NCI-H2196 (cell line): ENCODE measurements around the gene MARCOL.

Experiments
- DNase-seq: peaks from one replicate; lab custom pipeline; 2025; ENCODE audit not compliant: unreplicated experiment; lab: John Stamatoyannopoulos, UW

Gene MARCOL, protein sequence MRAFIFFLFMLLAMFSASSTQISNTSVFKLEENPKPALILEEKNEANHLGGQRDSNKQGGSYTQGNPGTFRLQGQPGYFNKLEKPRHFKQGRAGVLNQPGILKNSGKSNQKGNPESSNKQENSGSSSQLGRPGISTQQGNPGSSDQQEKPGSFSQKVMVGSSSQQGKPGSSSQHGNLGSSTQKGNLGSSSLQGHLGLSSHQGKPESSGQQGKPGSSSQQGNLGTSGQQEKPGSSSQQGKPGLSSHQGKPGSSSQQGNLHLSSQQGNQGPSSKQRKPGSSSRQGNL

DNA sequence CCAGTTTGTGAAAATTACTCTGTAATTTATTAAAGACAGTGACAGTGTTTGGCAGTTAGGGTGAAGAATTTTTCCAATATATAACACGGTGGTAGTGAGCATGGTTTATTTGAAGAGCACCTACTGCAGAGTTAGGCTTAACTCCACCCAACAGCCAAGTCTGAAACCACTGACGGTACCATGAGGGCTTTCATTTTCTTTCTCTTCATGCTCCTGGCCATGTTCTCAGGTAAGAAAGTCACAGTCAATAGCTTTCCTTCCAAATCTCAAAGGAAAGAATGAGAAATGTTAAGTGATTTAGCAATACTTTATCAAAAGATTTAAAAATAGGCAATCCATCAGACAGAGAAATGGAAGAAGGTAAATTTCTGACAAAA, at the start of gene MARCOL:
MARCOL (plus strand) TSS at position 108 of the 377 bp plus-strand sequence; CDS start at position 181, 73 bp downstream.
- no peak for DNase-seq

DNA sequence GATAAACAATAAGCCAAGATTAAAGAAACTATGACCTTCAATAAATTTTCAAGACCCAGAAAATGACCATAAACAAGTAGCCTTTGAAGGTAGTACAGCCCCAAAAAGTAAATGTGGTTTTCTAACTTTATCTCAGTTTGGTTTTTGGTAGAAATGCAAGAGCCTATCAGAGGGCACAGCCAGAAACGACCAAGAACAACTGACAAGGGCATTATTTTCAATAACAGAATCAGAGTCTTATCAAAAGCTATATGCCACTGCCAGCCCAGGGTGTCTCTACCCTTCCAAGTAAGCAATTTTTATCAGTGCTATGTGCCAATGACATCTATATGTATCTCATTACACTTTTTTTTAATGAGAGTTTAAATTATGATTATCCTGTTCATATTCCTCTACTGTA, 47.3 kb upstream of the MARCOL start:
- DNase-seq: no peak

DNA sequence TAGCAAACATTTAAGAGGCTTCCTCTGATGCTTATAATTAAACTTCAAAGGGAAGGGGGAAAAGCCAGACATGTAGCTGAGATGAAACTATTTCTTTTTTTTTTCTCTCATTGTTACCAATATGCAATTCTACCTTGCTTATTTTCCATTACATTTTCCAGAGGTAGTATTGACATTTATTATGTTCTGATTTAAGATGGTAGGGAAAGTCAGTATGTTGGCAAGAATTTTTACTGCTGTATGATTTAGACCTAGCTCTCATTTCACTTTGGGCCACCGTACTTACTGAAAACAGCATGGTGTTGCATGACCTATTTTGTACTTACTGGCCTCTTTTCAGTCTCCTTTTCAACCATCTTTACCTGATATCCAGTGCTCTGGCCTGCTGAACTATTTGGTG, 45.1 kb upstream of the MARCOL start:
- no peak for DNase-seq

DNA sequence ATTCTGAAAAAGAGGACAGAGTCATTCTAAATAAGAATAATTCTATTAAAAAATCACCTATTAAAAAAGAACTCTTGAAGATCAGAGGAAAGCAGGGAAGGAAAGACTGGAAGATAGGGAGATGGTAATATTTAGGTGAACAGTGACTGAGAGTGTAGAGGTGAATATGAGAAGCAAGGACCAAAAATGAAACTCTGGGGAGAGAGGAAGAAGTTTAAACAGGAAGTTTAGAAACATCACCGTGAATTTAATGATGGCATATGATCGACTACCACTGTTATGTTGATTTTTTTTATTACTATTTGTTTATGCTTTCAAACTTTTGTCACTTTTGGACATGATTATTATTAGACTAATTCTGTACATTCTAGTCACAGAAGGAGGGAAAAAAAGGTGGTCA, 37.2 kb upstream of the MARCOL start:
- DNase-seq: no peak

DNA sequence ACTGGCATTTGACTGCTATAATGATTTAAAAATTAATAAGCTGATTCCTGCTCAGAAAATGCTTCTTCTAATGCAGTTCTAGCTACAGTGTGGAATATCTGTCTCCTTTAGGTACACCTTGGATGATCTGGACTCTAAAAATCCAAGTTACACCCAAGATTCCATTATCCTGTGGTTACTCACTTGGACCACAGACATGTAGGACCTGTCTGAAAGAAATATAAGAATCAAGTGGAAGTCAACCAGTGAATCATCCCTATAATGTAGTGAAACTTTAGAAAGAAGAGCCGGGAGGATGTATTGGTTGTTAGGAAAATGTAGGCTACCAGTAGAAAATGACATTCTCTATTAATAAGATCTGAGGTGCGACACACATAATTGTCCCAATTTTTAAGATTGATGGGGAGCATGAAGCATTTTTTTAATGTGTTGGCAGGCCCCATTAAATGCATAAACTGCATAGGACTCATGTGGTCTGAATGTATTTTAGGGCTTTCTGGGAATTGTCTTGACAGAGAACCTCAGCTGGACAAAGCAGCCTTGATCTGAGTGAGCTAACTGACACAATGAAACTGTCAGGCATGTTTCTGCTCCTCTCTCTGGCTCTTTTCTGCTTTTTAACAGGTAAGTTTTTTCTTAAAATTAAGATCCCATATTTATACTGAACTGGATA, 35.7 kb upstream of the MARCOL start, which contains the start of gene SPINK6:
SPINK6 (plus strand) TSS at position 512 of the 673 bp plus-strand sequence; CDS start at position 567, 55 bp downstream.
- DNase-seq: no peak

DNA sequence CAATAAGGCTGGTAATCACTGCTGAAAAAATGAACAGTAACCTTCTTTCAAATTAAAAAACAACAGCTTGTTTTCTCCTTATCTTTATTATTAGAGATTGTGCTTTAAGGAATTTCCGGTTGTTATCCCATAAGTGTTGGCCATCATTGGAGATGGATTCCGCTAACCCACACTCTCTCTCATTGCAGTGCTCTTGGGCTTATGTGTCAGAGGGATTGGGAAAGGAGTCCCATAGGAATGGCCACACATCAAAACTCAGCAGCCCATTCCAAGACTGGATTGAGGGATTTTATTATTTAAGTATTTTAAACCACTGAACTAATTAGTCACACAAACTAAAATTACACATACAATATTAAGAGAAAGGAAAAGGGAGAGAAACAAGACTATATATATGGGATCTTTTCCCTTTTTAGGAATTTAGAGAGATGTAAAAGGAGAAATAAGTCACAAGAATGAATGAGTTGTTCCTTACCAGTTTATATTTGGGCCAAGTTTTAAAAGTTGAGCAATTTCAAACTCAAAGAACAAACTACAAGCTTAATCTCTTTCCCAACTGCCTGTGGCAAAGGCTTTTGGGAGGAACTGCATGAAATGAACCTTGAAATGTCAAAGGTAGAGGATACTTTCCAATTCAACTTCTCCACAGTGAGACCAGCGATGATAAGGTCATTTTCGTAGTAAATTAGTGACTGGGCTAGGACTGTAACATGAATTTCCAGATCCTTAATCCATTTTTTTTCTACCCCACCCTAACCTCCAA, 33.1 kb upstream of the MARCOL start:
- no peak for DNase-seq

DNA sequence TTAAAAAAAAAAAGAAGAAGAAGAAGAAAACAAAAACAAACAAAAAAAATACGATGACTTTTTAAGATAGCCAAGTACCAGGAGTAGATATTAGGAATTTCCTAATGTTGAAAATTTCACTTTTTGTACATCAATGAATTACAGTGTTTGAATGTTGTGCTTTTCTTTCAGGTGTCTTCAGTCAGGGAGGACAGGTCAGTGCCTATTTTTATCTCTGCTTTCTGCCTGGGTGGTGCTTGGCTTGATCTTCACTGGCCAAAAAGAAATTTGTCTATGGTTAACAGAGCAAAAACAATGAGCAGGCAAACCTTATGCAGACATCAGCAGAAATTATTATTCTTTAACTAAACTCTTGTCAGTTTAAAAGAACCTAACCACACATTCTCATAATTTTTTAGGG, 32.5 kb upstream of the MARCOL start:
- DNase-seq: no peak

DNA sequence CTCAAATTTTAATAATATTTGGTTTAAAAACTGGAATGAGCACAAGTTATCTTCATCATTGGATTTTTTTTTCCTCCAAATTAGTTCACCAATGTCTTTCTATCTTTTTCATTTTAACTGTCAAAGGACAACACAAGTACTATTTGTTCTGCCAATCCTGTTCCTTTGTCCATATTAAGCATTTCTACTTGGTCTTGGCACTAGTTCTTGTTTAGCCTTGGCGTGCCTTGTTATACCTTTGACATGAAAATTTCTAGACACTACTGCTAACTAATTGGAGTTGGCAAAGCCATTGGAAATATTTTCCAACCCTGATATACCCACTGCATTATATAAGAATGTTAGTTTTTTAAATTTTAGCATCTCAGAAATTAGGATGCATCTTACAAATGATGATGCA, 31.7 kb upstream of the MARCOL start:
- no peak for DNase-seq

DNA sequence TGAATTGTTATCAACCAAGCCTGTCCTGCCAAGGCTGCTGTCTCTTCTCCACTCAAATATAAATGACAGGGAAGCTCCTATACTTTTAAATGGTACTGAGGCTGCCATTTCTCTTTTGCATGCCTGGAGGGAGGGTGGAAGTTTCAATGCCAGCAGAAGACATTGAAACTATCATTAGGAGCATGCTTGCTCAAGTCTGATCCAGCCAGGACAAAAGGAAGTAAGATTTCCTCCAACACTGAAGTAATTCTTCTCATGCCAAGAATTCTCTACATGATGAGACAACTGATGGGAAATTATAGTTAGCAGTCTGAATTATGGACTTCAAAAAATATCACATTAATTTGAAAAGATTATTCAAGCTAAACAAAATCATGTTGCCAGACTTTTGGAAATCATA, 30.1 kb upstream of the MARCOL start:
- DNase-seq: no peak

DNA sequence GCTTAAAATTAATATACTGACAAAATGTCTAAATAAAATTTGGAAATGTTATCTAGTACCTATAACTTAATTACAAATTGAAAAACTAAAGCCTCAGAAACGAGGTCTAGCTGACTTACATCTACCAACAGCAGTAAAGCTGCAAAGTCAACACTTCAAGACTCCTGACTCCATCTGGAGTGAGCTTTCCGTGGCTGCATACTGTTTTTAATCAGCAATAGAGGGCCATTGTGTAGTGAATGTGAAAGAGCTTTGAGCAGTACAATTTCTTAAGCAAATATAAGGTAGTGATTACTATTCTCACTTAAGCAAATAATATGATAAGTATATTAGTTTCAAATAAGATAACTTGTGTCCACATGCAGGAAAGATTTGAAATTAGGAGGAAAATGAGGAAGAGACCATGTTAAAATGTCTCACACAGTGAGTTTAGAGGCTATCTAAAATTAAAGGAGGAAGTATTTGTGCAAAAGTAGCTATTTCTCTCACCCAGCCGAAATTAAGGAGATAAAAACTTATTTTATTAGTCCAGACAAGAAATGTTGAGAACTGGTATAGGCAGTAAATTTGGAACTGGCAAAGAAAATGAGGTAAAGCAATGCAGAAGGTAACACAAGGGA, 29.1 kb upstream of the MARCOL start:
- DNase-seq: no peak

DNA sequence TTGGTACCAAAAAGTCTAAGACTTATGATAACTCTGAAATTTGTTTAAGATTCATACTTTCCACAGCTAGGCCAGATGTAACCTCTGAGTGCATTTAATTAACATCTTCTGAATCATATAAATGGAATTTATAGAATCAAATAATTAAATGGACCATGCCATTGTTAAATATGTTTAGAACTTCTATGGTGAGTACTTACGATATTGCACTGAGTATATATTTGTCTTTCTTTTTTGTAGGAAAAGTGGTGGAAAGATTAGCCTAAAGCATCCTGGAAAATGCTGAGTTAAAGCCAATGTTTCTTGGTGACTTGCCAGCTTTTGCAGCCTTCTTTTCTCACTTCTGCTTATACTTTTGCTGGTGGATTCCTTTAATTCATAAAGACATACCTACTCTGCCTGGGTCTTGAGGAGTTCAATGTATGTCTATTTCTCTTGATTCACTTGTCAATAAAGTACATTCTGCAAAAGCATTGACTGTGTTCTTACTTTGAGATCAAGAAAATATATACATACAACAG, 23.6 kb upstream of the MARCOL start:
- no peak for DNase-seq

DNA sequence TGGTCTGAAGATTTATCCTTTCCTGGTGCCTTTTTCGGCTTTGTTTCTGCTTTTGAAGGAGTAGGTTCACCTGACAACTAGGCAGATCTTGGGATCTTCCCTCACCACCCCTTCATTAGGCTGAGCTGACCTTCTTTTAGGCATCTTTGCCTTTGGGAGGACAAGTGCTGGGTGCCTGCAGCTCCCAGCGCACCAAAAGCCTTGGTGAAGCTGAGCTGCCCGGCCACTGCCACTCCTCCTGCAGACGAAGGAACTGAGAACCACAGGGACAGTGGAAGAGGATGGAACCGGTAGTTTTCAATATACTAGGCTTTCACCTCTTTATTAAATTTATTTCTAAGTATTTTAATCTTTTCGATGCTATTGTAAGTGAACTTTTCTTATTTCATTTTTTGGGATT, 16.8 kb upstream of the MARCOL start:
- no peak for DNase-seq

DNA sequence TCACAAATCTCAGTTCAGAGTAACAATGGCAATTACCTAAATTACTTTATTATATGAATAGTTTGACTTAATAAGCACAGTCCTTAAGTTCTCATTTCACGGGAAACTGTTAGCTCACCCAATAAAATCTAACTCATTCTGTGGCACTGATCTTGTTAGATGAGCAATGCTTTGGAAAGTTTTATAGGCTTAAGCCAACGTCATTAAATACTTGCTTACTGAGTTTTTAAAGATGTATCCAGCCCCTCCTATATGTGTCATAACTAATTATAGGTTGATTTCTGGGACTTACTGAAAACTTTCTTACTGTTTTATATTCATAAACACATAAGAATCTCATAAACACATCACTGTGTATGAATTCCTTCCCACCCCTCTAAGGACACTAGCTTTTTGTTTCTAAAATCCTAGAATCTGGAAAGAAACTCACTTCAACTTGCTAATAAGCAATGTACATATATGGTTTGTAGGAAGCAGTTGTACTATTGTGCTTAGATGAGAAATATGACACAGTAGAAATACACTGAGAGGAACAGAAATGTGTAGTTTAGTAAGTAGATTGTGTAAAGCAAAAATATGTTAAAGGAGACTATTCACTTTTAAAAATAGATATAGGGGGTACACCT, 14.1 kb upstream of the MARCOL start:
- no peak for DNase-seq

DNA sequence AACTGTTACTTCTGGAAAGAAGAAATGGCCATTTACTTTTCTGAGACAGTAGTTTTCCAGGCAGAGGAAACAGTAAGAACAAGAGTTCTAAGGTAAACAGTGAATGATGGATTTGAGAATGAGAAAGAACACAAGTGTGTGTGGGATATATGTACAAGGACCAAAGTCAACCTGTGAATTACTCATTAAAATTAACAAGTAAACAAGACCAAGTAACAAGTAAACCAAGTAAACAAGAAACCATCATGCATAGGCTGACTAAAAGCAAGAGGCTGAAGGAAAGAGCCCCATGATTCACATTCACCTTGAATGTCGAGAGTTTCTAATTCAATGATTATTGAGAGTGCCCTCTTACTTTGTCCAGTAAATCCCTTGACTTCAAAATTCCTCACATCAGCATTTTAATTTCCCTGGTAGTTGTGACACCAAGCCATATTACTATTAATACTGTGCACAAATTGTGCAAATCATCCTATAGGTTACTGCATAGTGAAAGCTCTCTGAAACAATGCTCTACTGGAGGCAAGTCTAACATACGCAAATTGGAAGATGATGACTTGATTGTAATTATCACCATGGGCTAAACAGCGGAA, 9.8 kb upstream of the MARCOL start:
- no peak for DNase-seq

DNA sequence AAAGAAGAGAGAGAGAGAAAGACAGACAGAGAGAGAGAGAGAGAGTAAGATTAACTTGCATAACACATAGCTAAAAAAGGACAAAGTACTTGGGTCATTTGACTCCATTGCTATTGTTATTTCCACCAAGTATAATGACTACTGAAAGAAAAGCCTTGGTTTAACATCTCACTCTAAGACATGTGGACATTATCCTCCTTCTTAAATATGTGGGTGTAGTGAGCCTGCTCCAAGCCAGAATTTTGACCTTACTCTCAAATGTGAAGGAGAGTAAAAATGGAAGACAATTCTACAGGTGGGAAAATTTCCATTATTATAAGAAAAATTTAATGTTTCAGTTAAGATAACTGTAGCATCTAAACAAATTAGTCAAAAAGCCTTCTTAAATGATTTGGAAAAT, 8.5 kb upstream of the MARCOL start:
- DNase-seq: no peak

DNA sequence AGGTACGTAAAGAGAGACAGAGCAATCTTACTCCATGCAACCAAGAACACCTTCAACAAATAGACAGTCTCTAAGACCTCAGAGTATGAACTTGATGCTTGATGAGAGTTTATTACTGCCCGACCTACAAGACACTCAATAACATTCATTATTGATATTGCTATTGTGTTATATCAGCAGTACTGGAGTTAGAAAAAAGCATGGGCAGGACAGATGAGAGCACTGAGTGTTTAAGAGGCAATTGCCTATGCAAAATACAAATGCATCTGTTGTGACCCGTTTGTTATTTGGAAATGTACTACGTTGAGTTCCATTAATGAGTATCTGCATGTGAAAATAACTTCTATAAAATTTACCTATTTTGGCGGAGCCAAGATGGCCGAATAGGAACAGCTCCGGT, 8.1 kb upstream of the MARCOL start:
- no peak for DNase-seq

DNA sequence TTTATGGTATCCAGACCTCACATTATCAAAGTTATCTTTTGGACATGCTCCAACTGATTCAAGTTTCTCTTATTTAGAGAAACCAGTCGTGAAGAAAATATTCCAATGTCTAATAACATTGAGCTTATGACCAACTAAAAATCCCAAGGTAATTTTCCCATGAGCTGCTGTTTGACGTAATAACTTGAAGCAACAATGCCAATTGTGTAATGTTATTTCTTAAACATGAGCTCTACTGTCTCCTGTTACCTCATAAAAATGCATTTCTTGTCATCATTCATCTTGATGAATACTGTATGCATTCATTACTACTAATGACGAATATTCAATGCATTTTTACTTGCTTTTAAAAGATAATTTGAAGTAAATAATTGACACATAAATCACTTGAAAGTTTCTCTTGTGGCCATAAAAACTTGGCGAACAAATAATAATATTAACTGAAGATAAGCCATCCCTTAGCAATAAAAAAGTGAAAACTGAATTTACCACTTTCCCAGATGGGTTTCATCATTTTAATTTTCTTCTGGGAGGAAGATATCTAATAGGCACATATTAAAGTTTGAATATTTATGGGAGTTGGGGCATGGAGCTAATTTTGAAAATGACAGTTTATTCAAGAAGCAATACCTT, 424 bp upstream of the MARCOL start:
- DNase-seq: no peak

DNA sequence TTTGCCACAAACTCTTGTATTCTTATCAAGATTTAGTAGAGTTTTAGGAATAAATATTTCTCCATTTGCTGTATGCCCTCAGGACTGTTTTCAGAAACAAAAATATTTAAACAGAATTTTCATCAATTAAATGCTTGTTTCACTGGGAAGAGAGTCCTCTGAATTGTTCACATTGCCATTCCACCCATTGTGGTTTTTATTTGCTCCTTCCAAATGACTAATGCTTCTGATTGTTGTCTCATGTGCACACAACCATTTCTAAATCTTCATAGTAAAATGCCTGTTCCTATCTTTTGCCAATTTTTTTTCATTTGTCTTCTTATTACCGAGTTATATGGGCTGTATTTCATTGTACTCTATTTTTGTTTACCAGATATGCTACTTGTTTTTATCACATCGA, 10.6 kb downstream of the MARCOL start:
- no peak for DNase-seq

DNA sequence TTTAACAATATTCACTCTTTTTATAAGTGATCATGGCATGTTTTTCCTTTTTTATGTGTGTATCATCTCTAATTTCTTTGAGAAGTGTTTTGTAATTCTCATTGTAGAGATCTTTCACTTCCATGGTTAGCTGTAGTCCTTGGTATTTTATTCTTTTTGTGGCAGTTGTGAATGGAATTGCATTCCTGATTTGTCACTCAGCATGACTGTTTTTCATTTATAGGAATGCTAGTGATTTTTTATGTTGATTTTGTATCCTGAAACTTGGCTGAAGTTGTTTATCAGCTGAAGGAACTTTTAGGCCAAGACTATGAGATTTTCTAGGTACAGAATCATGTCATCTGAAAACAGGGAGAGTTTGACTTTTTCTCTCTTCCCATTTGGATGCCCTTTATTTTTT, 17.1 kb downstream of the MARCOL start:
- no peak for DNase-seq

DNA sequence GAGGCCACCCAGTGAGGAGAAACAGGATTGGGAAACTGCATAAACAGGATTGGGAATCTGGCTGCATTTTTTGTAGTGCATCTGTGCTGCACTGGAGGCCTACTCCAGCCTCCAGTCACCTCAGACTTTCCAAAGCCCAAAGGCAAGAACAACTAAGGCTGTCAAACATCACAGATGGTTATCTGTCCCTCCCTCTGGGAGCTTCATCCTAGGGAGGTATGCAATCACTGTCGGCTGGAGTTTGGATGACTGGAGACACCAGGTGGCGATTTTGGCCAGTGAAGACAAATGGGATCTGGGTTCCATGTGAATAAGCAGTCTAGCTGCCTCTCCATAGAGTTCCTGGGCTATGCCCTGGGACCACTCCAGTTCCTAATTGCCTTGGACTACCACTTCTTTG, 21.0 kb downstream of the MARCOL start:
- DNase-seq: no peak
